H1 (cell line): ENCODE results near the gene CACNB2. TPM values are rescaled to one million over a fixed set of nuclear protein-coding genes. Genes with fewer than 3 reads are reported as not detected.

Experiments used
- CTCF ChIA-PET: fragments of 300-600 bp; sonication (Branson Sonifier 250); formaldehyde crosslinking; loops from one replicate; lab custom pipeline; 2021; ENCODE audit not compliant: partially characterized antibody; lab: Charles Lee
- POLR2A ChIA-PET: fragments of 300-600 bp; sonication (Branson Sonifier 250); formaldehyde crosslinking; loops from one replicate; lab custom pipeline; 2021; ENCODE audit warnings: inconsistent platforms; ENCODE audit not compliant: partially characterized antibody; lab: Charles Lee
- DNase-seq, 2 experiments: peaks; one replicate each; pipeline versions ENCODE4 v3.0.0 to v3.0.0-alpha.2; 2010 to 2022; ENCODE audit warnings: low spot score in 2 of 2, low read depth in 1 of 2, mixed read lengths in 1 of 2
- FAIRE-seq: peaks from 2 replicates; lab custom pipeline; 2011; peaks lifted over from hg19 to GRCh38; lab: Jason Lieb, UNC
- H2AFZ ChIP-seq: 2 replicates; pipeline ENCODE4 v1.8.1; 2012; ENCODE audit warnings: low read length, inconsistent platforms
- H2AK5ac ChIP-seq: 2 replicates; pipeline ENCODE4 v1.6.1; 2013; ENCODE audit warnings: low read depth, low read length
- H2BK120ac ChIP-seq: replicated peaks from 2 replicates; pipeline ENCODE3; 2013; ENCODE audit warnings: low read depth, low read length, inconsistent platforms
- H2BK12ac ChIP-seq: 2 replicates; pipeline ENCODE4 v1.6.1; 2013; ENCODE audit warnings: low read depth, low read length
- H2BK15ac ChIP-seq: 2 replicates; pipeline ENCODE4 v1.6.1; 2013; ENCODE audit warnings: low read length
- H2BK20ac ChIP-seq: 2 replicates; pipeline ENCODE4 v1.6.1; 2013; ENCODE audit warnings: low read length
- H2BK5ac ChIP-seq: 2 replicates; pipeline ENCODE4 v1.6.1; 2013; ENCODE audit warnings: low read depth, low read length
- H3K14ac ChIP-seq: 2 replicates; pipeline ENCODE4 v1.6.1; 2013; ENCODE audit warnings: inconsistent platforms; ENCODE audit not compliant: insufficient read length
- H3K18ac ChIP-seq: 2 replicates; pipeline ENCODE4 v1.6.1; 2013; ENCODE audit warnings: low read length; ENCODE audit errors: extremely low read depth
- H3K23ac ChIP-seq: 2 replicates; pipeline ENCODE4 v1.6.1; 2013; ENCODE audit warnings: inconsistent platforms; ENCODE audit not compliant: insufficient read length
- H3K23me2 ChIP-seq: 2 replicates; pipeline ENCODE4 v1.6.1; 2013; ENCODE audit warnings: low read depth, low read length
- H3K27ac ChIP-seq: 2 replicates; pipeline ENCODE4 v1.6.1; 2011; ENCODE audit warnings: low read depth, low read length, inconsistent platforms
- H3K27me3 ChIP-seq, 4 experiments: replicated peaks in 1 of 4; 1 replicate in 1 of 4; 2 replicates in 3 of 4; pipeline versions ENCODE4 v1.6.1 to v1.8.1; 2011 to 2013; ENCODE audit warnings: low read length in 3 of 4, mild to moderate bottlenecking in 3 of 4, inconsistent platforms in 2 of 4, mixed read lengths in 2 of 4, moderate library complexity in 1 of 4; ENCODE audit not compliant: control insufficient read depth in 3 of 4, insufficient read depth in 3 of 4; ENCODE audit errors: extremely low read depth in 1 of 4
- H3K36me3 ChIP-seq, 4 experiments: 2 replicates each; pipeline versions ENCODE4 v1.6.1 to v1.8.1; 2011 to 2013; ENCODE audit warnings: mild to moderate bottlenecking in 4 of 4, low read length in 3 of 4, moderate library complexity in 2 of 4, control low read depth in 1 of 4, inconsistent platforms in 1 of 4; ENCODE audit not compliant: insufficient read depth in 4 of 4, control insufficient read depth in 2 of 4
- H3K4ac ChIP-seq: replicated peaks from 2 replicates; pipeline ENCODE3; 2013; ENCODE audit warnings: low read length, low read depth, mixed read lengths, inconsistent platforms; ENCODE audit not compliant: insufficient read length
- H3K4me1 ChIP-seq, 4 experiments: replicated peaks in 1 of 4; 1 replicate in 1 of 4; 2 replicates in 3 of 4; pipeline versions ENCODE4 v1.6.1 to v1.8.1; 2011 to 2013; ENCODE audit warnings: low read length in 3 of 4, inconsistent platforms in 2 of 4, mixed read lengths in 1 of 4; ENCODE audit not compliant: insufficient read depth in 4 of 4, control insufficient read depth in 3 of 4
- H3K4me2 ChIP-seq, 2 experiments: 2 replicates each; pipeline versions ENCODE4 v1.6.1 to v1.8.1; 2011 to 2013; ENCODE audit warnings: low read depth in 2 of 2, low read length in 2 of 2, control low read depth in 1 of 2, inconsistent platforms in 1 of 2, mild to moderate bottlenecking in 1 of 2; ENCODE audit not compliant: insufficient read depth in 1 of 2
- H3K4me3 ChIP-seq, 4 experiments: fragments of 200-600, 300-600 bp in 1 of 4; sonication (generic), shearing (Covaris generic), sonication (Bioruptor Twin) in 1 of 4; 2 replicates each; pipeline versions ENCODE4 v1.5.1 to v1.8.1; 2011 to 2016; ENCODE audit warnings: low read length in 4 of 4, low read depth in 3 of 4, control low read depth in 2 of 4, inconsistent platforms in 2 of 4, mild to moderate bottlenecking in 2 of 4, mixed read lengths in 1 of 4, moderate library complexity in 1 of 4; ENCODE audit not compliant: insufficient read depth in 2 of 4; ENCODE audit errors: extremely low read depth in 1 of 4
- H3K56ac ChIP-seq: replicated peaks from 2 replicates; pipeline ENCODE3; 2013; ENCODE audit warnings: low read depth, mild to moderate bottlenecking, mixed read lengths, low read length, inconsistent platforms; ENCODE audit not compliant: insufficient read length
- H3K79me1 ChIP-seq: 2 replicates; pipeline ENCODE4 v1.6.1; 2013; ENCODE audit warnings: low read depth, low read length, control low read depth
- H3K79me2 ChIP-seq, 2 experiments: 2 replicates each; pipeline versions ENCODE4 v1.6.1 to v1.8.1; 2012 to 2013; ENCODE audit warnings: low read length in 2 of 2, mild to moderate bottlenecking in 2 of 2, inconsistent platforms in 1 of 2; ENCODE audit not compliant: insufficient read depth in 2 of 2, control insufficient read depth in 1 of 2
- H3K9ac ChIP-seq, 4 experiments: replicated peaks in 1 of 4; 1 replicate in 1 of 4; 2 replicates in 3 of 4; pipeline versions ENCODE4 v1.6.1 to v1.8.1; 2011 to 2013; ENCODE audit warnings: low read depth in 3 of 4, low read length in 3 of 4, control low read depth in 2 of 4, mild to moderate bottlenecking in 2 of 4, moderate library complexity in 2 of 4, inconsistent platforms in 1 of 4; ENCODE audit errors: extremely low read depth in 1 of 4
- H3K9me3 ChIP-seq, 2 experiments: 2 replicates each; pipeline versions ENCODE4 v1.6.1 to v1.8.1; 2012 to 2013; ENCODE audit warnings: mild to moderate bottlenecking in 2 of 2, moderate library complexity in 2 of 2, control low read depth in 1 of 2, inconsistent platforms in 1 of 2, low read depth in 1 of 2, low read length in 1 of 2, mixed read lengths in 1 of 2; ENCODE audit not compliant: insufficient read depth in 2 of 2
- H4K20me1 ChIP-seq, 2 experiments: replicated peaks in 1 of 2; 2 replicates each; pipeline versions ENCODE3 to v1.8.1; 2011 to 2013; ENCODE audit warnings: inconsistent platforms in 2 of 2, low read length in 2 of 2, mild to moderate bottlenecking in 1 of 2; ENCODE audit not compliant: insufficient read depth in 2 of 2, control insufficient read depth in 1 of 2
- H4K5ac ChIP-seq: 2 replicates; pipeline ENCODE4 v1.6.1; 2013; ENCODE audit warnings: low read length, low read depth, mixed read lengths, inconsistent platforms; ENCODE audit not compliant: insufficient read length
- H4K8ac ChIP-seq: 2 replicates; pipeline ENCODE4 v1.8.0; 2013; ENCODE audit warnings: mild to moderate bottlenecking, moderate library complexity, low read length, inconsistent platforms; ENCODE audit not compliant: insufficient read depth; ENCODE audit errors: extremely low read depth
- H4K91ac ChIP-seq: replicated peaks from 2 replicates; pipeline ENCODE3; 2013; ENCODE audit warnings: low read length, mixed read lengths, inconsistent platforms; ENCODE audit not compliant: insufficient read length
- CEBPB ChIP-seq: IDR thresholded peaks from 2 replicates; pipeline ENCODE4 v1.6.1; 2012; ENCODE audit warnings: low read depth, low read length
- EP300 ChIP-seq, 2 experiments: IDR thresholded peaks; 1 replicate in 1 of 2; 2 replicates in 1 of 2; pipeline ENCODE4 v1.6.1; 2011 to 2012; ENCODE audit warnings: low read depth in 2 of 2, low read length in 2 of 2, mild to moderate bottlenecking in 2 of 2, borderline replicate concordance in 1 of 2, inconsistent platforms in 1 of 2, moderate library complexity in 1 of 2
- GABPA ChIP-seq: IDR thresholded peaks from 2 replicates; pipeline ENCODE4 v1.6.1; 2011; ENCODE audit warnings: mild to moderate bottlenecking, low read length, moderate library complexity, borderline replicate concordance; ENCODE audit not compliant: insufficient read depth
- JUND ChIP-seq: IDR thresholded peaks from 2 replicates; pipeline ENCODE4 v1.6.1; 2011; ENCODE audit warnings: mild to moderate bottlenecking, improper control_type of control experiment, low read length
- KDM4A ChIP-seq: IDR thresholded peaks from one replicate; pipeline ENCODE4 v1.7.1; 2012; ENCODE audit warnings: low read depth, mild to moderate bottlenecking, moderate library complexity, low read length, inconsistent platforms; ENCODE audit not compliant: severe bottlenecking
- MAFK ChIP-seq: IDR thresholded peaks from 2 replicates; pipeline ENCODE4 v1.6.1; 2012; ENCODE audit warnings: low read depth, mild to moderate bottlenecking, improper control_type of control experiment, low read length
- POLR2A ChIP-seq, 2 experiments: IDR thresholded peaks; 1 replicate in 1 of 2; 2 replicates in 1 of 2; pipeline ENCODE4 v1.6.1; 2011; ENCODE audit warnings: low read depth in 2 of 2, low read length in 2 of 2, mild to moderate bottlenecking in 2 of 2; ENCODE audit errors: control extremely low read depth in 1 of 2
- SP1 ChIP-seq: IDR thresholded peaks from 2 replicates; pipeline ENCODE4 v1.6.1; 2011; ENCODE audit warnings: low read depth, low read length
- TAF1 ChIP-seq: IDR thresholded peaks from 2 replicates; pipeline ENCODE4 v1.6.1; 2011; ENCODE audit warnings: mild to moderate bottlenecking, low read depth, low read length
- TBP ChIP-seq: IDR thresholded peaks from 2 replicates; pipeline ENCODE4 v1.6.1; 2011; ENCODE audit warnings: low read depth, low read length, improper control_type of control experiment
- WGBS, 2 experiments: shearing (Covaris generic) in 1 of 2; methylation state at CpG; one replicate each; pipeline versions ENCODE4 v1.1.6 to v1.1.7; 2013 to 2015; ENCODE audit warnings: low lambda C conversion rate in 2 of 2, mixed read lengths in 2 of 2, inconsistent platforms in 1 of 2, low coverage in 1 of 2, missing lambda C conversion rate in 1 of 2; ENCODE audit not compliant: insufficient replicate concordance in 2 of 2, insufficient coverage in 1 of 2, insufficient read length in 1 of 2; ENCODE audit errors: extremely low coverage in 1 of 2, missing lambda C conversion rate in 1 of 2; 5-methylcytosine and 5-hydroxymethylcytosine counted together
- polyA plus RNA-seq, 7 experiments: library from polyadenylated mRNA; depleted of rRNA in 3 of 7; stranded (reverse) in 5 of 7; unstranded in 2 of 7; fragments of >200 nt in 5 of 7; fragments of 200-250 nt in 2 of 7; gene quantifications; 1 replicate in 5 of 7; 2 replicates in 1 of 7; 4 replicates in 1 of 7; pipeline versions ENCODE4 v1.2.1 to v1.2.3, GENCODE V29; 2011 to 2013; ENCODE audit warnings: missing spikeins in 2 of 7, mixed read lengths in 2 of 7
- total RNA-seq: library from RNA; stranded (reverse); fragmentation: NEBNext Ultra II Directional; extraction: Animal tissue kit (Norgen Biotek cat#: 25700); gene quantifications from 2 replicates; pipeline ENCODE4 v1.2.1, GENCODE V29; 2021

The CACNB2 gene
- total and polyA plus RNA-seq, 2 of the 8 experiments (the other 6 are each of a cell fraction or from before 2014, with no cell fraction given): 2.4 to 3.2 TPM

DNA sequence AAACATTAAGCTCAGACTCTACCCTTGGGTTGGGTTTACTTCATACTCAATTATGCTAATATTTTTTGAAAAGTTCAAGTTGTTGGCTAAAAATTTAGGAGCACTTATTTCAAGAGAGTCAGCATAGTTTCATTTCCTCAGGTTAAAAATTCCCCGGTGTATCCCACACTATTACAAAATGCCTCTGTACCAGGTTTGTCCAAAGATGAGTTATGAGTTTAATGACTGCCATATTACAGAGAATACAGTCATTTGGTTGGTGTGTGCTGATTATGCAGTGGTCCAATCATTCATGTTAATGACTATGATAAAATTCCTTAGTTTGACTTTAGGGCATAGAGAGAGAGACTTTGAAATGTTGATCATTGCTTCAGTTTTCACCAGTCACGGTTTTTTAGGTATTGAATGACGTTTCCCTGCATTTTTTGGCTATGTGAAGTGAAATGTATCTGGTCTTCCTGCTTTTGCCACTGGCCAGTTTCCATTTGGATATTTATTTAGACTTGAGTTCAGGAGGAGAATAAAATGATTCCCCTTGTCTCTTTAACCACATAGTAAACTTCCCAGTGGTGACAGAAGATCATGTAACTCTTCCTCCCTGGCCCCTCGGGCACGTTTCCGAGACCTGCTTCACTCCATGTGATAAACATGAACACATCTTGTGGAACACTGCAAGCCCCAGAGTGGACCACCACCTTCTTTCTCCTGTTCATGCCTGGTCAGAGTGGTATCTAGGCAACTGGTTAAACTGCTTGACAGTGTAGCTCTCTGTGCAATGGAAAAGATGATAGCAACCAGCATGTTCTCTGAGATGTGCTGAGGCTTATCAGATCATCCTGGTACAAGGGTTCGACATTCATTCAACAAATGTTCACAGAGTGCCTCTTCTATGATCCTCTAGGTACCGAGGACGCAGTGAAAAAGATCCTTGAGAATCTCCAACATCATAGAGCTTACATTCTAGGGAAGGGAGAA is 153.6 kb downstream of the CACNB2 start:
- H3K4me2 ChIP-seq: no peak overlapping the region
- 93% methylated on average over 9 of the region's 9 CpGs; no CpG with 5 or more reads in 1 of the 2 experiments for WGBS, 2 experiments
- no peak overlapping the region for H2BK5ac ChIP-seq
- H3K9ac ChIP-seq: no peak overlapping the region
- no peak overlapping the region for H3K27ac ChIP-seq
- no peaks in the 10 kb centered on the region for H3K9me3 ChIP-seq
- no peak overlapping the region for H2BK20ac ChIP-seq
- no peak overlapping the region for H3K14ac ChIP-seq
- H2BK120ac ChIP-seq: no peak overlapping the region
- H2AK5ac ChIP-seq: no peak overlapping the region
- 0 out of 7 replicates have a peak, but pooled peaks cover 0 to 4% (median 0%) of the 10 kb centered on the region in 4 experiments for H3K4me1 ChIP-seq
- no peak overlapping the region for H3K18ac ChIP-seq
- H2AFZ ChIP-seq: no peak overlapping the region
- DNase-seq (no peak), FAIRE-seq (no peak)
- H3K27me3 ChIP-seq: no peaks in the 10 kb centered on the region
- POLR2A ChIA-PET: no interaction called here
- H2BK12ac ChIP-seq: no peak overlapping the region
- CTCF ChIA-PET: no interaction called here
- no peak overlapping the region for H3K4me3 ChIP-seq
- H4K5ac ChIP-seq: no peak overlapping the region
- TF ChIP-seq TBP (no peak), GABPA (no peak), TAF1 (no peak), POLR2A (IDR thresholded peaks at IDR 0.05; ENCODE audit: control extremely low read depth in 1 of 2, low read depth in 2 of 2, low read length in 2 of 2) (no peak), JUND (no peak), MAFK (no peak), EP300 (IDR thresholded peaks at IDR 0.05; ENCODE audit: borderline replicate concordance in 1 of 2, low read depth in 2 of 2, low read length in 2 of 2) (no peak), CEBPB (no peak), KDM4A (no peak), SP1 (no peak)
- no peak overlapping the region for H3K23ac ChIP-seq
- no peaks in the 10 kb centered on the region for H3K79me1 ChIP-seq
- no peak overlapping the region for H3K56ac ChIP-seq
- no peaks in the 10 kb centered on the region for H3K36me3 ChIP-seq
- H4K20me1 ChIP-seq: no peaks in the 10 kb centered on the region
- H3K79me2 ChIP-seq: no peaks in the 10 kb centered on the region
- H3K23me2 ChIP-seq: no peaks in the 10 kb centered on the region
- no peak overlapping the region for H2BK15ac ChIP-seq
- no peak overlapping the region for H3K4ac ChIP-seq
- H4K91ac ChIP-seq: no peak overlapping the region
- no peak overlapping the region for H4K8ac ChIP-seq
